HepG2 (cell line): ENCODE measurements around the gene SLC5A5. TPM values are rescaled to one million over a fixed set of nuclear protein-coding genes. Genes with fewer than 3 reads are reported as not detected.

Experiments used
- ATAC-seq: fragments of 200-7000 bp; cut with Tn5 transposase; 3 replicates; pipeline ENCODE4 v1.9.1; 2020; ENCODE audit warnings: mild to moderate bottlenecking, moderate library complexity
- BruUV-seq: library from RNA; stranded (reverse); fragments of 400-500 nt; replicated peaks from 2 replicates; lab custom pipeline; 2021; lab: Mats Ljungman, UMichigan
- CTCF ChIA-PET: fragments of 300-600 bp; formaldehyde crosslinking; extraction: SDS; loops from one replicate; lab custom pipeline; 2021; ENCODE audit warnings: low total read pairs, inconsistent platforms, low intra/inter-chr PET ratio; lab: Yijun Ruan, JAX
- POLR2A ChIA-PET: fragments of 350-600 bp; sonication (Branson Sonifier 250); formaldehyde crosslinking; loops from one replicate; lab custom pipeline; 2020; ENCODE audit warnings: antibody characterized with exemption, inconsistent platforms; lab: Yijun Ruan, JAX
- DNase-seq: peaks from one replicate; pipeline ENCODE4 v3.0.0-alpha.2; 2015; ENCODE audit warnings: low spot score
- FAIRE-seq: peaks from 3 replicates; lab custom pipeline; 2011; peaks lifted over from hg19 to GRCh38; lab: Jason Lieb, UNC
- H2AFZ ChIP-seq: one replicate; pipeline ENCODE4 v1.6.1; 2011; ENCODE audit warnings: low read length, inconsistent platforms
- H3K27ac ChIP-seq: fragments of 300-600 bp; 3 replicates; pipeline ENCODE4 v1.8.0; 2011; ENCODE audit warnings: mixed run types, mild to moderate bottlenecking, mixed read lengths, low read length, inconsistent platforms; ENCODE audit not compliant: insufficient read depth; ENCODE audit errors: extremely low read length
- H3K27me3 ChIP-seq, 2 experiments: fragments of 200-600 bp in 1 of 2; 2 replicates in 1 of 2; 3 replicates in 1 of 2; pipeline versions ENCODE4 v1.6.0 to v1.8.0; 2011; ENCODE audit warnings: low read length in 2 of 2, mild to moderate bottlenecking in 2 of 2, moderate library complexity in 2 of 2, inconsistent platforms in 1 of 2; ENCODE audit not compliant: insufficient read depth in 2 of 2, control insufficient read depth in 1 of 2
- H3K36me3 ChIP-seq, 2 experiments: fragments of 200-600 bp in 1 of 2; replicated peaks in 1 of 2; 2 replicates in 1 of 2; 3 replicates in 1 of 2; pipeline versions ENCODE4 v1.5.1 to v1.8.0; 2011; ENCODE audit warnings: low read length in 2 of 2, inconsistent platforms in 1 of 2; ENCODE audit not compliant: insufficient read depth in 2 of 2, control insufficient read depth in 1 of 2
- H3K4me1 ChIP-seq: 2 replicates; pipeline ENCODE4 v1.5.1; 2012; ENCODE audit warnings: low read length, inconsistent platforms; ENCODE audit not compliant: insufficient read depth
- H3K4me2 ChIP-seq: 2 replicates; pipeline ENCODE4 v1.6.0; 2011; ENCODE audit warnings: low read depth, low read length, inconsistent platforms
- H3K4me3 ChIP-seq, 3 experiments: fragments of 200-600 bp in 1 of 3; sonication (generic), shearing (Covaris generic) in 1 of 3; replicated peaks in 1 of 3; 2 replicates each; pipeline ENCODE4 v1.5.1; 2011 to 2016; ENCODE audit warnings: low read length in 3 of 3, inconsistent platforms in 2 of 3, low read depth in 2 of 3, mild to moderate bottlenecking in 2 of 3, control low read depth in 1 of 3, mixed read lengths in 1 of 3; ENCODE audit not compliant: insufficient read depth in 1 of 3
- H3K79me2 ChIP-seq: one replicate; pipeline ENCODE4 v1.6.1; 2011; ENCODE audit warnings: low read length, inconsistent platforms; ENCODE audit not compliant: insufficient read depth
- H3K9ac ChIP-seq: 2 replicates; pipeline ENCODE4 v1.6.0; 2011; ENCODE audit warnings: mild to moderate bottlenecking, low read depth, low read length, inconsistent platforms; ENCODE audit not compliant: insufficient read depth
- H3K9me3 ChIP-seq: 2 replicates; pipeline ENCODE4 v1.5.1; 2012; ENCODE audit warnings: mild to moderate bottlenecking, low read length
- H4K20me1 ChIP-seq: 2 replicates; pipeline ENCODE4 v1.6.0; 2011; ENCODE audit warnings: inconsistent platforms, mild to moderate bottlenecking, low read length, moderate library complexity; ENCODE audit not compliant: insufficient read depth
- ARNT2 ChIP-seq: sonication (generic); formaldehyde crosslinking; IDR thresholded peaks from 2 replicates; pipeline ENCODE4 v1.8.0; 2022; ENCODE audit warnings: mild to moderate bottlenecking, low read depth, missing genetic modification reagents, moderate library complexity
- ATF7-NPFF ChIP-seq: sonication (generic); formaldehyde crosslinking; IDR thresholded peaks from 2 replicates; pipeline ENCODE4 v1.8.1; 2023; ENCODE audit warnings: mild to moderate bottlenecking, low read depth, missing genetic modification reagents, moderate library complexity
- ATRX ChIP-seq: sonication (generic); formaldehyde crosslinking; IDR thresholded peaks from 2 replicates; pipeline ENCODE4 v1.4.0; 2020; ENCODE audit warnings: missing genetic modification reagents, borderline replicate concordance
- DNMT1 ChIP-seq: sonication (generic); formaldehyde crosslinking; IDR thresholded peaks from 2 replicates; pipeline ENCODE4 v1.5.1; 2020; ENCODE audit warnings: mild to moderate bottlenecking, missing genetic modification reagents
- FIP1L1 ChIP-seq: fragments of 200-400 bp; formaldehyde crosslinking; IDR thresholded peaks from 2 replicates; pipeline ENCODE4 v1.6.1; 2018; ENCODE audit warnings: low read depth, mild to moderate bottlenecking, low read length, moderate library complexity, borderline replicate concordance; ENCODE audit not compliant: insufficient read depth
- FOXC1 ChIP-seq: sonication (generic); formaldehyde crosslinking; IDR thresholded peaks from 2 replicates; pipeline ENCODE4 v1.8.0; 2022; ENCODE audit warnings: mild to moderate bottlenecking, missing genetic modification reagents, borderline replicate concordance
- KDM6A ChIP-seq: IDR thresholded peaks from 2 replicates; pipeline ENCODE4 v1.6.1; 2016; ENCODE audit warnings: low read depth
- POLR2A ChIP-seq, 2 experiments: IDR thresholded peaks; 2 replicates each; pipeline ENCODE4 v1.6.1; 2011; ENCODE audit warnings: low read depth in 2 of 2, low read length in 2 of 2, mild to moderate bottlenecking in 1 of 2, moderate library complexity in 1 of 2; ENCODE audit not compliant: insufficient read depth in 1 of 2
- REXO4 ChIP-seq: sonication (generic); formaldehyde crosslinking; IDR thresholded peaks from 2 replicates; pipeline ENCODE4 v1.8.0; 2022; ENCODE audit warnings: missing genetic modification reagents, mild to moderate bottlenecking, borderline replicate concordance
- SAP130 ChIP-seq: IDR thresholded peaks from 2 replicates; pipeline ENCODE4 v1.6.1; 2016; ENCODE audit warnings: low read depth
- SP5 ChIP-seq: IDR thresholded peaks from 2 replicates; pipeline ENCODE4 v1.6.1; 2016; ENCODE audit warnings: low read depth, borderline replicate concordance
- ZNF589 ChIP-seq: sonication (generic); formaldehyde crosslinking; conservative IDR thresholded peaks from 2 replicates; pipeline ENCODE4 v1.8.0; 2022; ENCODE audit warnings: mild to moderate bottlenecking, moderate library complexity, missing genetic modification reagents
- ZNF615 ChIP-seq: sonication (generic); formaldehyde crosslinking; IDR thresholded peaks from 2 replicates; pipeline ENCODE4 v1.5.0; 2020; ENCODE audit warnings: mild to moderate bottlenecking, missing genetic modification reagents, borderline replicate concordance
- ZNF713 ChIP-seq: sonication (generic); formaldehyde crosslinking; IDR thresholded peaks from 2 replicates; pipeline ENCODE4 v1.4.0; 2020; ENCODE audit warnings: mild to moderate bottlenecking, missing genetic modification reagents
- WGBS: methylation state at CpG from one replicate; pipeline ENCODE4 v1.1.6; 2017; ENCODE audit warnings: low lambda C conversion rate; 5-methylcytosine and 5-hydroxymethylcytosine counted together
- in situ Hi-C: cut with HindIII; loops from 2 replicates; pipeline ENCODE4 v1.10.0; 2017; ENCODE audit warnings: low pct_unique_long_range_greater_than_20kb; ENCODE audit not compliant: extremely low pct_ligation_motif_present
- intact Hi-C: fragments of 100-400 bp; cut with micrococcal nuclease; formaldehyde crosslinking; loops from one replicate; pipeline ENCODE4 v1.10.0; 2022; ENCODE audit not compliant: unreplicated experiment
- polyA plus RNA-seq, 8 experiments: library from polyadenylated mRNA; depleted of rRNA in 3 of 8; stranded (reverse) in 7 of 8; unstranded in 1 of 8; fragments of >200 nt; fragmentation: Illumina TruSeq in 4 of 8; extraction: Trizol in 4 of 8; gene quantifications; 2 replicates each; pipeline versions ENCODE4 v1.2.1 to v1.2.3, GENCODE V29; 2011 to 2016; ENCODE audit warnings: low read depth in 4 of 8, missing spikeins in 1 of 8, mixed read lengths in 1 of 8; ENCODE audit not compliant: insufficient read depth in 1 of 8
- total RNA-seq, 5 experiments: library from RNA; depleted of rRNA; stranded (reverse); fragments of >200 nt; fragmentation: Illumina TruSeq; extraction: Trizol; gene quantifications; 2 replicates each; pipeline ENCODE4 v1.2.3, GENCODE V29; 2016; ENCODE audit warnings: low read depth in 1 of 5
- TF ChIP-seq, protein P1 (sequence below): sonication (generic); formaldehyde crosslinking; conservative IDR thresholded peaks from 2 replicates; pipeline ENCODE4 v1.8.1; 2023; ENCODE audit warnings: missing genetic modification reagents
- TF ChIP-seq, protein P2 (sequence below): sonication (generic); formaldehyde crosslinking; IDR thresholded peaks from 2 replicates; pipeline ENCODE4 v1.8.0; 2022; ENCODE audit warnings: mild to moderate bottlenecking, missing genetic modification reagents, moderate library complexity
- TF ChIP-seq, protein P3 (sequence below): sonication (generic); formaldehyde crosslinking; IDR thresholded peaks from 2 replicates; pipeline ENCODE4 v1.4.0; 2020; ENCODE audit warnings: missing genetic modification reagents, low read depth, mild to moderate bottlenecking, borderline replicate concordance
- TF ChIP-seq, protein P4 (sequence below): IDR thresholded peaks from 2 replicates; pipeline ENCODE4 v1.6.1; 2012; ENCODE audit warnings: inconsistent platforms

Gene SLC5A5
- total and polyA plus RNA-seq, 2 of the 13 experiments (the other 11 are each of a cell fraction or from before 2014, with no cell fraction given), result not detected

DNA sequence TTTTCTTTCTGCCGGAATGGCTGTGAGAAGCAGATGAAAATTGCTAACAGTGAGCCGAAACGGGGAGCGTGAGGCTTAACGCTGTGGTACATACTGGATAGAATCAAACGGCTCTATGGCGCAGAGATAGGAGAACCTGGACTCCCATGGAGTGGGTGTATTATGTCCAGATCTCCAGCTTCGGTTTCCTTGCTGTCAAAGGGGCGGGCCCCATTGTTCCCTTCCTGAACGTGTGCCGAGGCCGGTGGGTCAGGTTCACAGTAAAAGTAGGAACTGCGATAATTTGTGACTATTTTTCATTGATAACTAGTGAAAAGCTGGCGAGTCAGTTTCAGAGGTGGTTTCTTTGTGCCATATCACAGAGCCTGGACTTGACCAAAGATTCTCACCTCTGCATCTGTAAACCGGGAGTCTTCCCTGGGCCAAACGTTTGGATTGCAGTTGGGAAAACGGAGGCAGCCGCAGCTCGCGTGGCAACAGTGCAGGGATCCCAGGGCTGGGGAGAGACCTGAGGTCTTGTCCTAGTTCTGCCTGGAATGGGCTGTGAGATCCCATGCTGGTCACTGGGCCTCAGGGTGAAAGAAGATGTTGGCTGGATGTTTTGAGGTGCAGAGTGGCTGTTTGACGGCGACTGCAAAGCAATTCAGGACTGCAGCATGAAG, 11.3 kb upstream of the SLC5A5 start (continued):
- TF ChIP-seq REXO4 (CRISPR knock-in tag) (no peak), KDM6A (CRISPR knock-in tag) (no peak), ATRX (CRISPR knock-in tag) (no peak), FIP1L1 (no peak)

DNA sequence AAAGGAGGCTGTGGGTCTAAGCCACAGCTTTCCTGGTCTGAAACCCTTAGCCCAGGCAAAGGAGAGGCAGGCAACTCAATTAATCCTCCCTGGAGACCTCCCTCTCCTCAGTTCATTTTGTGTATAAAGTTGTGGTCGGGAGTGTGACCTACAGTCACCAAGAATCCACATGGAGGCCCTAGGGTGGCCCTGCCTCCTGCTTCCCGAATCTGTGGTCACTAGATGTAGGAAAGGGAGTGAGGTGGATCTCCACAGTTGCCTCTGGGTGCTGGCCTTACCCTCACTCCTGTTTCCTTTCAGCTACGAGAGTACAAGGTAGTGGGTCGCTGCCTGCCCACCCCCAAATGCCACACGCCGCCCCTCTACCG, 10.8 kb upstream of the SLC5A5 start:
- peak overlapping the region; percentile 82 for H3K4me2 ChIP-seq
- CTCF ChIA-PET, result no interaction called here

More for the DNA sequence above, 10.8 kb upstream of the SLC5A5 start:
- peaks cover 27% of the 10 kb centered on the region for H3K4me1 ChIP-seq
- DNase-seq, result no peak
- POLR2A ChIA-PET, result interaction anchor here (1.2 to 2.2 kb wide), 5 partner anchors 14 to 255 kb away, joined by 3 to 43 read pairs (median 4); partner anchors contain the start of genes B3GNT3 and CCDC124
- TF ChIP-seq, protein P1, sequence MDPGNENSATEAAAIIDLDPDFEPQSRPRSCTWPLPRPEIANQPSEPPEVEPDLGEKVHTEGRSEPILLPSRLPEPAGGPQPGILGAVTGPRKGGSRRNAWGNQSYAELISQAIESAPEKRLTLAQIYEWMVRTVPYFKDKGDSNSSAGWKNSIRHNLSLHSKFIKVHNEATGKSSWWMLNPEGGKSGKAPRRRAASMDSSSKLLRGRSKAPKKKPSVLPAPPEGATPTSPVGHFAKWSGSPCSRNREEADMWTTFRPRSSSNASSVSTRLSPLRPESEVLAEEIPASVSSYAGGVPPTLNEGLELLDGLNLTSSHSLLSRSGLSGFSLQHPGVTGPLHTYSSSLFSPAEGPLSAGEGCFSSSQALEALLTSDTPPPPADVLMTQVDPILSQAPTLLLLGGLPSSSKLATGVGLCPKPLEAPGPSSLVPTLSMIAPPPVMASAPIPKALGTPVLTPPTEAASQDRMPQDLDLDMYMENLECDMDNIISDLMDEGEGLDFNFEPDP (CRISPR knock-in tag), result no peak
- TF ChIP-seq ARNT2 (CRISPR knock-in tag) (0 out of 2 replicates have a peak, but pooled peaks have one; percentile 20), ZNF615 (0 out of 2 replicates have a peak, but pooled peaks have one; percentile 19), ZNF589 (CRISPR knock-in tag) (0 out of 2 replicates have a peak, but pooled peaks have one; percentile 4), ZNF713 (CRISPR knock-in tag) (no peak), DNMT1 (CRISPR knock-in tag) (no peak), ATF7-NPFF (0 out of 2 replicates have a peak, but pooled peaks have one; percentile 47), SP5 (CRISPR knock-in tag) (no peak), POLR2A (IDR thresholded peaks at IDR 0.05; ENCODE audit: insufficient read depth in 1 of 2, low read depth in 2 of 2, low read length in 2 of 2) (peak in 1 of 2 experiments; percentile 39; a peak in 1 of 4 replicates), SAP130 (CRISPR knock-in tag) (peak; percentile 26; the same call in 1 of the 2 replicates), FOXC1 (CRISPR knock-in tag) (0 out of 2 replicates have a peak, but pooled peaks have one; percentile 16)
- TF ChIP-seq, protein P2, sequence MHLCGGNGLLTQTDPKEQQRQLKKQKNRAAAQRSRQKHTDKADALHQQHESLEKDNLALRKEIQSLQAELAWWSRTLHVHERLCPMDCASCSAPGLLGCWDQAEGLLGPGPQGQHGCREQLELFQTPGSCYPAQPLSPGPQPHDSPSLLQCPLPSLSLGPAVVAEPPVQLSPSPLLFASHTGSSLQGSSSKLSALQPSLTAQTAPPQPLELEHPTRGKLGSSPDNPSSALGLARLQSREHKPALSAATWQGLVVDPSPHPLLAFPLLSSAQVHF, result 0 out of 2 replicates have a peak, but pooled peaks have one; percentile 13
- TF ChIP-seq, protein P3, sequence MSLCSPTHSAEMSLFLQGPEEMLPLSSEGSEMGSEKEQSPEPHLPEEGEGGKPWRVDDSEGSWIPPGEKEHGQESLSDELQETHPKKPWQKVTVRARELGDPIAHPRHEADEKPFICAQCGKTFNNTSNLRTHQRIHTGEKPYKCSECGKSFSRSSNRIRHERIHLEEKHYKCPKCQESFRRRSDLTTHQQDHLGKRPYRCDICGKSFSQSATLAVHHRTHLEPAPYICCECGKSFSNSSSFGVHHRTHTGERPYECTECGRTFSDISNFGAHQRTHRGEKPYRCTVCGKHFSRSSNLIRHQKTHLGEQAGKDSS, result peak; percentile 32; the same call in 1 of the 2 replicates
- TF ChIP-seq, protein P4, sequence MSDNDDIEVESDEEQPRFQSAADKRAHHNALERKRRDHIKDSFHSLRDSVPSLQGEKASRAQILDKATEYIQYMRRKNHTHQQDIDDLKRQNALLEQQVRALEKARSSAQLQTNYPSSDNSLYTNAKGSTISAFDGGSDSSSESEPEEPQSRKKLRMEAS, result 0 out of 2 replicates have a peak, but pooled peaks have one; percentile 15
- H3K9ac ChIP-seq, result peak overlapping the region; percentile 99
- peak overlapping the region; percentile 91 to 97 (median 96) for H3K4me3 ChIP-seq
- no TSS peak for BruUV-seq
- ATAC-seq, result no peak
- in situ Hi-C loops (no loop called here), intact Hi-C loops (no loop called here)
- peaks cover 27% of the 10 kb centered on the region for H3K79me2 ChIP-seq
- FAIRE-seq, result no peak
- H2AFZ ChIP-seq, result no peak overlapping the region
- no peaks in the 10 kb centered on the region for H3K9me3 ChIP-seq
- H3K36me3 ChIP-seq, result peaks cover 14 to 33% of the 10 kb centered on the region in 2 experiments
- peaks cover 55% of the 10 kb centered on the region for H4K20me1 ChIP-seq
- peak overlapping the region; percentile 82 for H3K27ac ChIP-seq
- H3K27me3 ChIP-seq, result no peaks in the 10 kb centered on the region; a peak in 1 of 5 replicates
- WGBS, result 8% methylated on average over 7 of the region's 7 CpGs
